Hepatocyte (in vitro differentiated cells): ENCODE measurements around the gene MAPK8IP1.

Experiments used
- EZH2 ChIP-seq: fragments of 200-600 bp; sonication (generic); IDR thresholded peaks from 2 replicates; pipeline ENCODE4 v1.6.1; 2016; ENCODE audit warnings: antibody characterized with exemption, mild to moderate bottlenecking, borderline replicate concordance
- EZH2phosphoT487 ChIP-seq: fragments of 200-600 bp; sonication (generic); IDR thresholded peaks from one replicate; pipeline ENCODE4 v1.6.1; 2018; ENCODE audit warnings: antibody characterized with exemption, mild to moderate bottlenecking, low read depth, moderate library complexity; ENCODE audit not compliant: unreplicated experiment, severe bottlenecking
- TF ChIP-seq, protein P1 (sequence below): fragments of 200-600 bp; sonication (generic); IDR thresholded peaks from 2 replicates; pipeline ENCODE4 v1.5.1; 2016; ENCODE audit warnings: antibody characterized with exemption, mild to moderate bottlenecking; ENCODE audit not compliant: poor library complexity

GRCh38 chr11:45880772-45881570, 4.5 kb upstream of the MAPK8IP1 start:
- TF ChIP-seq, protein P1, sequence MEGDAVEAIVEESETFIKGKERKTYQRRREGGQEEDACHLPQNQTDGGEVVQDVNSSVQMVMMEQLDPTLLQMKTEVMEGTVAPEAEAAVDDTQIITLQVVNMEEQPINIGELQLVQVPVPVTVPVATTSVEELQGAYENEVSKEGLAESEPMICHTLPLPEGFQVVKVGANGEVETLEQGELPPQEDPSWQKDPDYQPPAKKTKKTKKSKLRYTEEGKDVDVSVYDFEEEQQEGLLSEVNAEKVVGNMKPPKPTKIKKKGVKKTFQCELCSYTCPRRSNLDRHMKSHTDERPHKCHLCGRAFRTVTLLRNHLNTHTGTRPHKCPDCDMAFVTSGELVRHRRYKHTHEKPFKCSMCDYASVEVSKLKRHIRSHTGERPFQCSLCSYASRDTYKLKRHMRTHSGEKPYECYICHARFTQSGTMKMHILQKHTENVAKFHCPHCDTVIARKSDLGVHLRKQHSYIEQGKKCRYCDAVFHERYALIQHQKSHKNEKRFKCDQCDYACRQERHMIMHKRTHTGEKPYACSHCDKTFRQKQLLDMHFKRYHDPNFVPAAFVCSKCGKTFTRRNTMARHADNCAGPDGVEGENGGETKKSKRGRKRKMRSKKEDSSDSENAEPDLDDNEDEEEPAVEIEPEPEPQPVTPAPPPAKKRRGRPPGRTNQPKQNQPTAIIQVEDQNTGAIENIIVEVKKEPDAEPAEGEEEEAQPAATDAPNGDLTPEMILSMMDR: no peak
- no peak for TF ChIP-seq EZH2
- no peak for TF ChIP-seq EZH2phosphoT487
